Measurements from ENCODE around the gene PLCH2.

DNA sequence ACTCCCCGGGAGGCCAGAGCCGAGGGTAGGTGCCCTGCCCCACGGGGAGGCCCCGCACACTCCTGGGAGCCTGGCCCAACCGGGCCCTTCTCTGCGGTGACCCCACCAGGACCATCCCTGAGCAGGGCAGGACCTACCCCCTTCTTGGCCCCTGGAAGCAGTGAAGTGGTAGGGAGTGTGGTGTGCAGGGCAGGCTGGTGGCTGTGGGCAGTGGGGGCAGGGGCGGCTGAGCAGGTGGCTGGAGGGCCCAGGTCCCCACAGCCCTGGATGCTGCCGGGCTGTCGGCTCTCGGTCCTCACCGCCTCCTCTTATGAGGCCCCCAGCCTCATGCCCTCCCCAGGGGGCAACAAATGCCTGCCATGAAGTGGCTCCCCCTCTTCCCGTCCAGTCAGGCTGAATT is 19.5 kb downstream of the PLCH2 start:
- TF ChIP-seq, protein P1, sequence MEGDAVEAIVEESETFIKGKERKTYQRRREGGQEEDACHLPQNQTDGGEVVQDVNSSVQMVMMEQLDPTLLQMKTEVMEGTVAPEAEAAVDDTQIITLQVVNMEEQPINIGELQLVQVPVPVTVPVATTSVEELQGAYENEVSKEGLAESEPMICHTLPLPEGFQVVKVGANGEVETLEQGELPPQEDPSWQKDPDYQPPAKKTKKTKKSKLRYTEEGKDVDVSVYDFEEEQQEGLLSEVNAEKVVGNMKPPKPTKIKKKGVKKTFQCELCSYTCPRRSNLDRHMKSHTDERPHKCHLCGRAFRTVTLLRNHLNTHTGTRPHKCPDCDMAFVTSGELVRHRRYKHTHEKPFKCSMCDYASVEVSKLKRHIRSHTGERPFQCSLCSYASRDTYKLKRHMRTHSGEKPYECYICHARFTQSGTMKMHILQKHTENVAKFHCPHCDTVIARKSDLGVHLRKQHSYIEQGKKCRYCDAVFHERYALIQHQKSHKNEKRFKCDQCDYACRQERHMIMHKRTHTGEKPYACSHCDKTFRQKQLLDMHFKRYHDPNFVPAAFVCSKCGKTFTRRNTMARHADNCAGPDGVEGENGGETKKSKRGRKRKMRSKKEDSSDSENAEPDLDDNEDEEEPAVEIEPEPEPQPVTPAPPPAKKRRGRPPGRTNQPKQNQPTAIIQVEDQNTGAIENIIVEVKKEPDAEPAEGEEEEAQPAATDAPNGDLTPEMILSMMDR (conservative IDR thresholded peaks at IDR 0.05; ENCODE audit: low read length), result no peak
- TF ChIP-seq EZH2phosphoT487 (IDR thresholded peaks at IDR 0.05; ENCODE audit: borderline replicate concordance, low read depth, low read length), result no peak
